ENCODE data around the gene SHROOM3.

DNA sequence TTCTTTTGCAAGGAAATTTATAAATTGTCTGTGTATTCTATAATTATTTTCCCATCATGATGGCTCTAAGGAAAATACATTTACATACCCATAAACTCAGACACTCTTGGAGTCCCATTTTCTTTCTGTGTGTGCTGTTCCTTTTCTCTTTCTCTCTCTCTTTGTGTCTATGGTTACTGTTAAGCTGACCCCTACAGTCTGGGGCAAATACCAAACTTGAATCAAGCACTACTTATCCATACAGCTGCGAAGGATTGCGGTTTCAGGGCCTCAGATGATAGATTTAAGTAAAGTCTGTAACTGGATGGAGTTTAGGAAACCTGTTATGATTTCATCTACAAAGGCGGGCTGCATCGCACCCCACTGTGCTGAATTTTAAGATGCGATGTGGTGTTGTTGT, 150.2 kb downstream of the SHROOM3 start:
- TF ChIP-seq, protein P1, sequence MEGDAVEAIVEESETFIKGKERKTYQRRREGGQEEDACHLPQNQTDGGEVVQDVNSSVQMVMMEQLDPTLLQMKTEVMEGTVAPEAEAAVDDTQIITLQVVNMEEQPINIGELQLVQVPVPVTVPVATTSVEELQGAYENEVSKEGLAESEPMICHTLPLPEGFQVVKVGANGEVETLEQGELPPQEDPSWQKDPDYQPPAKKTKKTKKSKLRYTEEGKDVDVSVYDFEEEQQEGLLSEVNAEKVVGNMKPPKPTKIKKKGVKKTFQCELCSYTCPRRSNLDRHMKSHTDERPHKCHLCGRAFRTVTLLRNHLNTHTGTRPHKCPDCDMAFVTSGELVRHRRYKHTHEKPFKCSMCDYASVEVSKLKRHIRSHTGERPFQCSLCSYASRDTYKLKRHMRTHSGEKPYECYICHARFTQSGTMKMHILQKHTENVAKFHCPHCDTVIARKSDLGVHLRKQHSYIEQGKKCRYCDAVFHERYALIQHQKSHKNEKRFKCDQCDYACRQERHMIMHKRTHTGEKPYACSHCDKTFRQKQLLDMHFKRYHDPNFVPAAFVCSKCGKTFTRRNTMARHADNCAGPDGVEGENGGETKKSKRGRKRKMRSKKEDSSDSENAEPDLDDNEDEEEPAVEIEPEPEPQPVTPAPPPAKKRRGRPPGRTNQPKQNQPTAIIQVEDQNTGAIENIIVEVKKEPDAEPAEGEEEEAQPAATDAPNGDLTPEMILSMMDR (IDR thresholded peaks at IDR 0.05; ENCODE audit: low read depth, low read length) = no peak
- TF ChIP-seq POLR2A (IDR thresholded peaks at IDR 0.05; ENCODE audit: extremely low read depth, insufficient read length) = no peak

Data from NB4 (cell line).